Stimulated activated naive CD8-positive, alpha-beta T cell treated with anti-CD3 and anti-CD28 coated beads, Interleukin-15, Interleukin-2, amounts not matched to agents 100 ng/mL and 50 ng/mL, for 24 hours (primary cell): ENCODE data around the gene AFTPH.

Experiments used
- H3K27ac Mint-ChIP-seq: one replicate; pipeline ENCODE4 v1.8.0; 2021; ENCODE audit warnings: mild to moderate bottlenecking, mixed read lengths
- H3K27me3 Mint-ChIP-seq: one replicate; pipeline ENCODE4 v1.8.0; 2021; ENCODE audit warnings: mixed read lengths
- H3K36me3 Mint-ChIP-seq: one replicate; pipeline ENCODE4 v1.8.0; 2021; ENCODE audit warnings: low read depth, mixed read lengths
- H3K4me1 Mint-ChIP-seq: one replicate; pipeline ENCODE4 v1.8.0; 2021; ENCODE audit warnings: low read depth, mixed read lengths
- H3K4me3 Mint-ChIP-seq: one replicate; pipeline ENCODE4 v1.8.0; 2021; ENCODE audit warnings: mild to moderate bottlenecking, mixed read lengths
- H3K9me3 Mint-ChIP-seq: one replicate; pipeline ENCODE4 v1.8.0; 2021; ENCODE audit warnings: mixed read lengths

The AFTPH gene

DNA sequence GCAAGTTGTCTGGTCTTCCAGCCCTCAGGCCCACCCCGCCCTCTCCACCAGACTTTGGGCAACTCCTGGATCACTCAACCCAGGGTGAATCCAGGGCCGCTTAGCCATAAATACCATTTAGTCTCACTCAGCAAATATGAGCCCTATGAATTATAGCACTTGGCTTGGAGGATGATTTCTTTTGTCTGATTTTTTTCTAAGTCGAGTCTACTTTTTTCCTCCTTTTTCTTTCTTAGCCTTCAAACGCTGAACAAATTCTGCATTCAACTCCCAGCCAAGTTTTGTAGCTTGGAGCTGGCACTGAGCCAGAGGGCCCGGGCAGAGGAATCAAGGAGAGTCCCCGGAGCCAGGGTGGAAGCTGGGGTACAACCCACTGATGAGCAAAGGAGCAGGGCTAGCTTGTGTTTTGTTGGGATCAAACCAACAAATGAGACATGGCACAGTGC, 80.9 kb downstream of the AFTPH start:
- Mint-ChIP-seq H3K9me3 (no peaks in the 10 kb centered on the region), H3K27ac (no peak overlapping the region), H3K36me3 (no peaks in the 10 kb centered on the region), H3K27me3 (no peaks in the 10 kb centered on the region), H3K4me3 (no peak overlapping the region), H3K4me1 (peaks cover 32% of the 10 kb centered on the region)

DNA sequence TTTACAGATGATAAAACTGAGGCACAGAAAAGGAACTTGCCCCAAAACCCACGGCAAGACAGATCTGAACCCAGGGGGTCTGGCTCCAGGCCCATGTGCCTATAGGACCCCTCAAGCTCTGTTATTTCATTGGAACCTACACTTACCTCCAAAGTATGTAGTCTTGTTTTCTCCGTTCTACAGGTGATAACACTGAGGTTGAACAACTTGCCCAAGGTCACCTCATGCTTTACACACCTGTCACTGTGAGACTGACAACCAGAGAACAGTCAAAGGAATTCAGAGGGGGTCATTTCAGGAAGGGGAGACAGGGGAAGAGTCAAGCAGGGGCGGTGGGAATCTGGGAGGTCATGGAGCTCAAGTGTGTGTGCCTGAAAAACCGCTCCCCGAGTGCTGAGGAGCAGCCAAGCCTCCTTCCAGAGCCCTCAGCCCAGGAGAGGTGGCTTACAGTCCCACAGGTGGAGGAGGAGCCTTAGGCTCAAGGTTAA, 81.9 kb downstream of the AFTPH start:
- Mint-ChIP-seq H3K36me3 (no peaks in the 10 kb centered on the region), H3K9me3 (no peaks in the 10 kb centered on the region), H3K4me1 (peaks cover 32% of the 10 kb centered on the region), H3K4me3 (peak overlapping the region; percentile 44), H3K27ac (peak overlapping the region; percentile 87), H3K27me3 (no peaks in the 10 kb centered on the region)

DNA sequence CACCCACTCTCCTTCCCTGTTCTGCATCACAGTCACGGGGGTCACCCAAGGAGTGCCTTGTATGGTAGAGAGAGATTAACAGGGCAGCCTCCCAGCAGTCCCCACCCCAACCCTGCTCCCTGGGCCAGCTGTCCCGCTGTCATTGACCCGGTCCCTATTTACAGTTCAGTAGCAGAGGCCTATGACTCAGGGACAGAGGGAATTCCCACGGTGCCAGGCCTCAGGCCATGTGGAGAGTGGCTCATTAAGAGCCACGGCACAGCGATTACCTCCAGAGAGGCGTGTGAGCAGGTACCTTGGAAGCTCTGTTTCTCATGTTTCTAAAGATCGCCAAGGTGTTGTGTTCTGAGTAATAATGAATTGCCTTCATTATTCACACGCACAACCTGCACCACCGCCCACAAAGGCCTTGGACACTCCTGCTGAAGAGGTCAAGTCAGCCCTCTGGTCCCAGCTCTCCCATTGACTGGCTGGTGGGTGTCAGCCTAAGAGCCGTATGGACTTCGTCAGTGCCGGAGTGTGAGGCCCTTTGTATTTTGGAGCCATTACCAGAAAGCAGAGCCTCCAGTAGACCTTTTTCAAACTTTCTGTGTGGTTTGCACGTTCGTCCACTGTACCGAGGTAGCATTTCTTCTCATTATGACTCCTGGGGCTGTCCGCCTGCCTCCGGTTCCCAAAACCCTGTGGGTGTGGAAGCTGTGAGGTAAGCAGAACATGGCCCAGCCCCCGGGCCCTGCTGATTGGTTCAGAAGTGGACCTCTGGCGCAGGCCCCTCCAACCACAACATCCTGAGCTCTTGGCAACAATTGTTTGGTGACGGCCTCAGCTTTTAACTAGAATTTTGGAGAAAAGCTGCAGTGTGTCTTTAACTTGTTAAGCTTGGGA, 82.6 kb downstream of the AFTPH start:
- H3K27me3 Mint-ChIP-seq, result no peaks in the 10 kb centered on the region
- peak overlapping the region; percentile 87 for H3K27ac Mint-ChIP-seq
- H3K36me3 Mint-ChIP-seq, result no peaks in the 10 kb centered on the region
- H3K4me3 Mint-ChIP-seq, result peak overlapping the region; percentile 44
- no peaks in the 10 kb centered on the region for H3K9me3 Mint-ChIP-seq
- H3K4me1 Mint-ChIP-seq, result peaks cover 32% of the 10 kb centered on the region

DNA sequence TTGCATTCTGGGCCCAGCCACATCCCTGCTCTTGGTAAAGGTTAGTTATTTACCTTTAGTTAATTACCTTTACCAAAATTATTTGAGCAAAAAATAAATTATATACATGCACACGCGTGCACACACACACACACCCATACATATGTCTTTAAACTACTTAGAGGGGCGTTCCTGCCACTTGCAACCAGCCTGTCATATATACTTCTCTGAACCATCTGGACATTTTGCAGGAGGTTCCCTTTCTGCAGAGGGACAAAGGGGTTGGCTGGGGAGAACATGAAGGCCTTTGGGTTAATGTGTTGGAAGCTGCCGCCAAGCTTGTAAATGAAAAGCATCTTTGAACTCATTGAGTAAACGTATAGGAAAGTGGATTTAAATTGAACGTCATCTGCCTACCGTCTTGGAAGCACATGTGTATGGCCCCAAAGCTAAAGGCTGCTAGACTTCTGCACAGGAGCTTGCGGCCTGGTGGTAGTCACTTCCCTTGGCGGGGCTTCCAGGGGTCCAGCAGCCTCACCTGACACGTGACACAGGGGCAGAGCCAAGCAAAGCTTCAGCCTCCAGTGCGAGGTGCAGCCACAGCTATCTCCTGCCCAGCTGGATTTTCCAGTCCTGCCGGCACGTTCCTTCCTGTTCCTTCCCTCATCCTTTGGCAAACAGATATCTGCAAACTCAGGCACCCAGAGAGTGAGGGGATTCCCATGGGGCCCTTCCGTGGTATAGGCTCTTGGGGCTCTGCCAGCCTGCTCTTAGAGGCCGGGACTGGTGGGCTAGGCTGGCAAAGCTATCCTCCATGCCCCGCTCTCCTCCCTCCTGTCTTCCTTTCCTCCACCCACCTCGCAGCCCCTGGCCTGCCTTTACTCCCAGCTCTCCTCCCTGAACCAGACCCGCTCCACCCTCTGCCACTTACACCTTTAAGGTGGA, 83.5 kb downstream of the AFTPH start:
- Mint-ChIP-seq H3K36me3 (no peaks in the 10 kb centered on the region), H3K4me1 (peaks cover 32% of the 10 kb centered on the region), H3K9me3 (no peaks in the 10 kb centered on the region), H3K27ac (no peak overlapping the region), H3K4me3 (peak overlapping the region; percentile 44), H3K27me3 (no peaks in the 10 kb centered on the region)

DNA sequence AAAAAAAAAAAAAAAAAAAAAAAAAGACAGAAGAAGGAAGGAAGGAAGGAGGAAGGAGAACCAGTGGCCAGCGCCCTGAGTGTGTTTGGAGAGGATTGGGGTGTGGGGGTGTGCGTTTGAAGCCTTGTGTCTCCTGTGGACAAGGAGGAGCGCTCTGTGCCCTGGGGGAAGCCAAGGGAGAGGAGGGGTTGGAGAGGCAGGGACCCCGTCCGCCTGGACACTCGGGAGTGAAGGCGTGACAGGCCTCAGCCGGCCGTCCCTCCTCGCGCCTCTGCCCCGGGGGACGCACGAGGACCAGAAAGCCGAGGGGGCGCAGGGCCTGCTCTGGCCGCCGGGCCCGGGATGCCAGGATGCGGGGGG, 84.7 kb downstream of the AFTPH start:
- Mint-ChIP-seq H3K4me3 (peak overlapping the region; percentile 49), H3K36me3 (no peaks in the 10 kb centered on the region), H3K9me3 (no peaks in the 10 kb centered on the region), H3K27ac (peak overlapping the region; percentile 59), H3K4me1 (peaks cover 32% of the 10 kb centered on the region), H3K27me3 (no peaks in the 10 kb centered on the region)

DNA sequence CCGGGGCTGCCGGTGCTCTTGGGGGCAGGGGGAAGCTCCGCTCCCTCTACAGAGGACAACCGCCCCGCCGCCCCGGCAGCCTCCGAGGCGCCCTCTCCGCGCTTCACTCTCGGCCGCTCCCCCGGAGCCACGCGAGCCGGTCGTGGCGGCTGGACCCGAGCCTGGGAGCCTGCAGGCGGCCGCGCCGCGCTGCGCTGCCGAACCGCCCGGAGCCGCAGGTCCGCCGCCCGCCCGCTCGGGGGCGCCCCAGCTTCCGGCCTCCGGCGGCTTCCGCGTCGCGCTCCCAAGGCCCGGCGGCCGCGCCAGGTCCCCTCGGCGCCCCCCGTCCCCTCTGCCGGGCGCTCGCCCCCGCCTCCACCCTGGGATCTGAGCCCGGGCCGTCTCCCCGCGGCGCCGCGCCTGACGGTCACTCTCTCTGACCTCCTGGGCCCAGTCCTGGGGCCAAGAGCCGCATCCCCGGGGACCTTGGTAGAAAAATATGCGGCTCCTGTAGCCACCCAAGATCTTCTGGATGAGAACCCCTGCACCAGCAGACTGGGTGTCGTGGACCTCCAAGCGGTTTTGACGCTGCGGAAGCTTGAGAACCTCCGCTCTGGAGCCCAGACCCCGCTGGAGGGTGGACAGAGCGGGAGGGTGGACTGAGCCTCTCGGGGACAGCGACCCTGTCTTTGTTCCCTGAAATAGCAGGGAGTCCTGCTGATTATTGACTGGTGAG, 85.3 kb downstream of the AFTPH start:
- Mint-ChIP-seq H3K27me3 (no peaks in the 10 kb centered on the region), H3K36me3 (no peaks in the 10 kb centered on the region), H3K4me1 (peaks cover 32% of the 10 kb centered on the region), H3K27ac (peak overlapping the region; percentile 76), H3K4me3 (peak overlapping the region; percentile 59), H3K9me3 (no peaks in the 10 kb centered on the region)

DNA sequence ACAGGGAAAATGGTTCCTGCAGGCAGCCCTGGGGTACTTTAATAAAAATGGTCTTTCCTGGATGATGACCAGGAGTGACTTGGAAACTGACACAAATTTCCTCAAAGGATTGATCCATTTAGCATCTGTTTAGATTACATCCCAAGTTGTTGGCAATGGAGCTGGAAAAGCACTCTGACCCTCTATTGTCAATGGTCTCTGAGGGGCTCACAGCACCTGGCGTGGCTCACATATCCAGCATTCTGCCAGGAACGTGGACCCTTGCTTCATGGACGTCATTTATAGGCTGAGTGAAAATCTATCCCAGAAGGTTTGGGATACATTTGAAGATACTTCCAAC, 85.8 kb downstream of the AFTPH start:
- Mint-ChIP-seq H3K9me3 (no peaks in the 10 kb centered on the region), H3K27ac (peak overlapping the region; percentile 76), H3K4me1 (peaks cover 32% of the 10 kb centered on the region), H3K36me3 (no peaks in the 10 kb centered on the region), H3K4me3 (peak overlapping the region; percentile 59), H3K27me3 (no peaks in the 10 kb centered on the region)

DNA sequence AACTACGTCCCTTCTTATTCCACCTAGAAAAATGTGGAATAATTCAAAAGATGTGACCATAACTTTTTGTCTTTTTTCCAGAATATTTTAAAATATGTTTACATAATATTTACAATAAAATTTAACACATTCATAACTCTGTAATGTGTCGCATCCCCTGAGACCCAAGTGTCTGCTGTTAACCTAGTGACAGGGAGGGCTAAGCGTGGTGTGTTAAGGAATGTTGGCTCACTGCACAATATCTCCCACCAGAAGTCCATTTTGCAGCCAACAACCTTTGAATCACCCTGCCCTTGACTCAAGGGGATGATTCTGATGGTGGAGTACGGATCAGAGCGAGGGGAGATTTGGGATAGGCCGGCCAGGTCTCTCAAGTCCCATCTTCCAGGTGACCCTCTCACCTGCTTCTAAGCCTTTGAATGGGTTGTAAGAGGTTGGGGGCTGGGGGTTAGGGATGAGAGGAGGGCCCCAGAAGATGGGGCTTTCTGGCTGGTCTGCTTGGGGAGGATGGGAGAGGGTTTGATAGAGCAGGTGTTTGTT, 86.3 kb downstream of the AFTPH start:
- no peaks in the 10 kb centered on the region for H3K9me3 Mint-ChIP-seq
- H3K4me1 Mint-ChIP-seq, result peaks cover 32% of the 10 kb centered on the region
- no peaks in the 10 kb centered on the region for H3K36me3 Mint-ChIP-seq
- H3K27me3 Mint-ChIP-seq, result no peaks in the 10 kb centered on the region
- no peak overlapping the region for H3K4me3 Mint-ChIP-seq
- no peak overlapping the region for H3K27ac Mint-ChIP-seq

DNA sequence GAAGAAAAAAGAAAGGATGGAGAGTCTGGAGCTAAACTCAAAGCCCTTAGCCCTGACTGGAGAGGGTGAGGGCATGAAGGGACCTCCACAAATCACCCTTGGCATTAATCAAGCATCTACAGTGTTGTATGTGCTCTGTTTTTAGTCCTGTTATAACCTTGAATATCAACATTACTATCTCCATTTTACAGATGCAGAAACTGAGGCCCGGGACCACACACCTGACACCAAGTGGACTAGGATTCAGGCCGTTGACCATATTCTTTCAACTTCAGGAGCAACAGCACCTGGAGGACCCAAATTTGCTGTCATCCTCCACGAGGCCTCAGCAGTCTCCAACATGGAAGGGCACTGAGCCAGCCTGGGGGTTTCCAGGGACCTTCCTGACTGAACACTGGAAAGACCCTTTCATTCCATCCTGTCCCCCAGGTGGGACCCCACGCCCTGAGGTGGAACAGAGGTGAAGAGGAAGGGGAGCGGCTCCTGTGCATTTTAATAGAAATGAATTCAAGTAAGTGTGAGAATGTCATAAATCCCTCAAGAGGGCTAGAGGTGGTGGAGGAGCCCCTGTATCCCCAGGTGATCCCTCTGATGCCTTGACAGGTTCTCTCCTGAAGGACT, 88.6 kb downstream of the AFTPH start:
- H3K27me3 Mint-ChIP-seq, result no peaks in the 10 kb centered on the region
- no peak overlapping the region for H3K4me3 Mint-ChIP-seq
- H3K9me3 Mint-ChIP-seq, result no peaks in the 10 kb centered on the region
- no peak overlapping the region for H3K27ac Mint-ChIP-seq
- peaks cover 13% of the 10 kb centered on the region for H3K4me1 Mint-ChIP-seq
- H3K36me3 Mint-ChIP-seq, result no peaks in the 10 kb centered on the region

DNA sequence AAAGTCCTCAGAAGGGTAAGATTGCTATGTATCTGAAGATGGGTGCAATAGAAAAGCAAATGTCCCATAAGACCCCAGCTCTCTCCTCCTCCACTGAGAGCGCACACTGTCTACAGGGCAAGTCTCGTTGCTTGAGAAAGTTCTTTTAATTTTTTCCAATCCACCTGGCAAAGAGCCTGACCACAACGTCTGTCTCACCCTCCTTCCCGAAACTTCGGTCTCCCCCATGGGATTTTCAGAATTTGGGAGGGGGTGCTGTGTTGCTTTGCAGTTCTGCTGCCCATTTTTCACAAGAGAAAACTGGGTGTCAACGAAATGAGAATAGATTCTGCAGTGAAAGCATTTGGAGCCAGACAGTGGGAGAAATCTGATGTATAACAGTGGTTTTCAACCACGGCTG, 89.1 kb downstream of the AFTPH start:
- no peak overlapping the region for H3K4me3 Mint-ChIP-seq
- H3K27ac Mint-ChIP-seq, result no peak overlapping the region
- H3K36me3 Mint-ChIP-seq, result no peaks in the 10 kb centered on the region
- no peaks in the 10 kb centered on the region for H3K27me3 Mint-ChIP-seq
- peaks cover 7% of the 10 kb centered on the region for H3K4me1 Mint-ChIP-seq
- no peaks in the 10 kb centered on the region for H3K9me3 Mint-ChIP-seq

DNA sequence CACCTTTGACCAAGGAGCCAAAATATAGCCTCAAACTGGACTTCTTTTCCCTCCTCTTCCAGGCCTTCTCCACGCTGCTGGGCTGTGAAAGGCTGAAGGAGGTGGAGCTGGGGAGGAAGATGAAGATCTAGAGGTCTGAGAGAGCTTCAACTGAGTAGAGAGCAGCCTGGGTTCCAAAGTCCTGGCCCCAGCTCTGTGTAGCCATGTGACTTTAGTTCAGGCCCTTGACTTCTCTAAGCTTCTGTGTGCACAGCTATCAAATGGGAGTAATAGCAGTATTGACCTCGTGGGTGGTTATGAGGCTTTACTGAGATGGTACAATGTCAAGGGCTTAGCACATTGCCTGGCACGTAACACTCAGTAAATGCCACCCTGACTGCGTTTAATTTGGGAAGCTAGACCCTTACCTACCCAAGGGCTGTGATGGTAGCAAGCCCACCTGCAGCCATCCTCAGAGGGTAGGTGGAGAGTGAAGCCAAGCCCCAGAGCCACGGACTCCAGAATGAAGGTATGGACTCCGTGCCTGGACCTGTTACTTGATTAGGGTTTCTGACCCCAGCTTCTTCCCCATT, 91.2 kb downstream of the AFTPH start:
- H3K4me3 Mint-ChIP-seq, result no peak overlapping the region
- no peaks in the 10 kb centered on the region for H3K36me3 Mint-ChIP-seq
- H3K27ac Mint-ChIP-seq, result no peak overlapping the region
- no peaks in the 10 kb centered on the region for H3K27me3 Mint-ChIP-seq
- H3K9me3 Mint-ChIP-seq, result no peaks in the 10 kb centered on the region
- no peaks in the 10 kb centered on the region for H3K4me1 Mint-ChIP-seq

DNA sequence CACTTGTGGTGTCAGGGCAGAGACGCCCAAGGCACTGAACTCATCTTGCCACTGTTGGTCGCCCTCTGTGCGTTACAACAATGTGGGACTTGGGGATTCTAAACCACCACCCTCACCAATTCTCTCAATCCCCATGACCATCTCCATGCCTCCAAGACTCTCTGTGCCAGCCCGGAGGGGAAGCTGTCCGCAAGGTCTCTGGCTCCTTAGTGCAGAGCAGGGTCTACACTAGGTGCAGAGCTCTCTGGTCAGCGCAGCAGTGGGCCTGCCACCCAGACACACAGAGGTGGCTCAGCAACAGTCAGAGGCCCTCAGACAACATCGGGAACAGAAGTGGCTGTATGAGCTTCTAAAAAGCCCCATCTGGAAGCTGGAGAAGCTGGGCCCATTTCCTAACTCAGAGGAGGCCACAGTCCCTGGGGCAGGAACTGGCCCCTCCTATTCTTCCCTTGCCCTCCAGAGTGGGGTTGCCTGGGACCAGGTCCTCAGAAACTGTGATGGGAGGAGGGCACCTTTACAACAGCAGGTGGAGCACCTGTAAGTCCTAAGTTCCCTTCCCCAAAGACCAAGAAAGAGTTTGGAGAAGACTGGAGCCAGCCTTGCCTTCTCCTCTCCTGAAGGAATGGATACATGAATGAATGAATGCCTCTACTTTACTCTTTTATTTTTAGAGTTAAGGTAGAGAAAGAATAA, 91.9 kb downstream of the AFTPH start:
- no peak overlapping the region for H3K27ac Mint-ChIP-seq
- no peaks in the 10 kb centered on the region for H3K4me1 Mint-ChIP-seq
- no peak overlapping the region for H3K4me3 Mint-ChIP-seq
- no peaks in the 10 kb centered on the region for H3K27me3 Mint-ChIP-seq
- no peaks in the 10 kb centered on the region for H3K36me3 Mint-ChIP-seq
- no peaks in the 10 kb centered on the region for H3K9me3 Mint-ChIP-seq

DNA sequence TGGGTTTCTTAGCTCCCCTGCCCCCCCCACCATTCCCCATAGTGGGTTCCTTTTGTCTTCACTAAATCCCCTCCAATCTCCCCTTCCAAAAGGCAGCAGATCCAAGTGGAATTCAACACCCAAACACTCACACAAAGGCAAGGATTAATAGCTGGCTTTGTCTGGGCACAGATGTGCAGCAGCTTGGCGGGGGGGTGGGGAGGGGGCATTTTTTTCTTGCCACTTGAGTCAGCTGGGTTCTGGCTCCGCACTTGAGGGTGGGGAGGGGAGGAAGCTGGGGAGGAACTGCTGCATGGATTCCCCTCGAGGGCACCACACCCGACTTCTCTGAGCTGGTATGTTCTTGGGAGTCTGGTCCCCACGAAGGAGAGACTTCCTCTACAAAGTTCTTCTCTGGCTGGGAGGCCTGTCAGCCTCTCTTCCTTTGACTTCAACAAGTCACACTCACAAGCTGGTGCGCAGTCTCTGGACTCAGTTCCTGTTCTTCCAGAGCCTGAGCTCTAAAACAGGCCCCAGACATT, 93.6 kb downstream of the AFTPH start:
- no peaks in the 10 kb centered on the region for H3K4me1 Mint-ChIP-seq
- no peak overlapping the region for H3K27ac Mint-ChIP-seq
- no peak overlapping the region for H3K4me3 Mint-ChIP-seq
- no peaks in the 10 kb centered on the region for H3K36me3 Mint-ChIP-seq
- H3K9me3 Mint-ChIP-seq, result no peaks in the 10 kb centered on the region
- no peaks in the 10 kb centered on the region for H3K27me3 Mint-ChIP-seq
